ENCODE measurements around the gene RBFOX2. TPM values are rescaled to one million over a fixed set of nuclear protein-coding genes. Genes with fewer than 3 reads are reported as not detected.
A peak's percentile ranks its signal among the peaks of the same experiment; 100 is the strongest.

RBFOX2 gene
- total and polyA plus RNA-seq, 2 experiments from 2014 or later, result 299 to 339 TPM

- DNase-seq (ENCODE audit: low read depth in 1 of 2, low spot score in 1 of 2), result no peak
- no peaks in the 10 kb centered on the region for H3K27me3 ChIP-seq
- H3K4me3 ChIP-seq, result no peak overlapping the region
- no peak for TF ChIP-seq CTCF (IDR thresholded peaks at IDR 0.05; ENCODE audit: low read depth, low read length)
- no peaks in the 10 kb centered on the region for H3K9me3 ChIP-seq (ENCODE audit: low read depth)
- peaks cover 6% of the 10 kb centered on the region for H3K4me1 ChIP-seq (ENCODE audit: low read depth)
- H3K27ac ChIP-seq, result no peak overlapping the region
- H3K36me3 ChIP-seq, result no peaks in the 10 kb centered on the region
Observed at GRCh38 chr22:35956850-35957249, 71.8 kb downstream of the RBFOX2 start.

- DNase-seq (ENCODE audit: low read depth in 1 of 2, low spot score in 1 of 2), result no peak
- Histone ChIP-seq H3K27ac (no peak overlapping the region), H3K4me3 (no peak overlapping the region), H3K36me3 (no peaks in the 10 kb centered on the region), H3K4me1 (ENCODE audit: low read depth) (peaks cover 6% of the 10 kb centered on the region), H3K27me3 (no peaks in the 10 kb centered on the region), H3K9me3 (ENCODE audit: low read depth) (no peaks in the 10 kb centered on the region)
- TF ChIP-seq CTCF (IDR thresholded peaks at IDR 0.05; ENCODE audit: low read depth, low read length), result no peak
Observed at GRCh38 chr22:35955546-35955945, 73.1 kb downstream of the RBFOX2 start.

GRCh38 chr22:35952576-35952975, 76.0 kb downstream of the RBFOX2 start:
- H3K27ac ChIP-seq, result no peak overlapping the region
- no peaks in the 10 kb centered on the region for H3K4me1 ChIP-seq (ENCODE audit: low read depth)
- H3K27me3 ChIP-seq, result no peaks in the 10 kb centered on the region
- H3K9me3 ChIP-seq (ENCODE audit: low read depth), result no peaks in the 10 kb centered on the region
- no peak overlapping the region for H3K4me3 ChIP-seq
- no peaks in the 10 kb centered on the region for H3K36me3 ChIP-seq
- DNase-seq (ENCODE audit: low read depth in 1 of 2, low spot score in 1 of 2), result no peak
- TF ChIP-seq CTCF (IDR thresholded peaks at IDR 0.05; ENCODE audit: low read depth, low read length), result no peak

GRCh38 chr22:35950262-35950661, 78.4 kb downstream of the RBFOX2 start:
- peak in 1 of 2 donors; percentile 48 for DNase-seq (ENCODE audit: low read depth in 1 of 2, low spot score in 1 of 2)
- H3K27me3 ChIP-seq, result no peaks in the 10 kb centered on the region
- no peaks in the 10 kb centered on the region for H3K4me1 ChIP-seq (ENCODE audit: low read depth)
- no peak for TF ChIP-seq CTCF (IDR thresholded peaks at IDR 0.05; ENCODE audit: low read depth, low read length)
- no peaks in the 10 kb centered on the region for H3K36me3 ChIP-seq
- H3K4me3 ChIP-seq, result no peak overlapping the region
- no peak overlapping the region for H3K27ac ChIP-seq
- H3K9me3 ChIP-seq (ENCODE audit: low read depth), result no peaks in the 10 kb centered on the region

- no peak overlapping the region for H3K4me3 ChIP-seq
- no peak overlapping the region for H3K27ac ChIP-seq
- no peaks in the 10 kb centered on the region for H3K36me3 ChIP-seq
- H3K9me3 ChIP-seq (ENCODE audit: low read depth), result no peaks in the 10 kb centered on the region
- no peaks in the 10 kb centered on the region for H3K4me1 ChIP-seq (ENCODE audit: low read depth)
- DNase-seq (ENCODE audit: low read depth in 1 of 2, low spot score in 1 of 2), result no peak
- TF ChIP-seq CTCF (IDR thresholded peaks at IDR 0.05; ENCODE audit: low read depth, low read length), result no peak
- no peaks in the 10 kb centered on the region for H3K27me3 ChIP-seq
Observed at GRCh38 chr22:35949243-35949642, 79.4 kb downstream of the RBFOX2 start.

Measured in cardiac muscle cell (in vitro differentiated cells and primary cell).